Keratinocyte (primary cell): ENCODE measurements around the gene CALML5. TPM values are rescaled to one million over a fixed set of nuclear protein-coding genes. Genes with fewer than 3 reads are reported as not detected.

ENCODE experiments used
- DNase-seq: peaks from one replicate; pipeline ENCODE4 v3.0.0-alpha.2; 2011; ENCODE audit warnings: low read depth, missing footprints, low spot score
- FAIRE-seq: peaks from 2 replicates; lab custom pipeline; 2011; peaks lifted over from hg19 to GRCh38; lab: Jason Lieb, UNC
- H2AFZ ChIP-seq: 2 replicates; pipeline ENCODE4 v1.6.0; 2012; ENCODE audit warnings: low read length, control low read depth, inconsistent platforms; ENCODE audit not compliant: control insufficient read depth
- H3K27ac ChIP-seq: 2 replicates; pipeline ENCODE4 v1.5.1; 2011; ENCODE audit warnings: low read length; ENCODE audit not compliant: control insufficient read depth, insufficient read depth
- H3K27me3 ChIP-seq: 3 replicates; pipeline ENCODE4 v1.6.0; 2011; ENCODE audit warnings: low read length; ENCODE audit not compliant: control insufficient read depth, insufficient read depth; ENCODE audit errors: extremely low read depth
- H3K36me3 ChIP-seq, 2 experiments: 2 replicates in 1 of 2; 3 replicates in 1 of 2; pipeline ENCODE4 v1.5.1; 2011; ENCODE audit warnings: low read length in 2 of 2, mild to moderate bottlenecking in 1 of 2; ENCODE audit not compliant: control insufficient read depth in 2 of 2, insufficient read depth in 2 of 2; ENCODE audit errors: extremely low read depth in 1 of 2
- H3K4me1 ChIP-seq: 3 replicates; pipeline ENCODE4 v1.5.1; 2011; ENCODE audit warnings: low read length; ENCODE audit not compliant: control insufficient read depth, insufficient read depth; ENCODE audit errors: extremely low read depth
- H3K4me2 ChIP-seq: 3 replicates; pipeline ENCODE4 v1.6.0; 2011; ENCODE audit warnings: low read depth, low read length; ENCODE audit not compliant: control insufficient read depth, insufficient read depth; ENCODE audit errors: extremely low read depth
- H3K4me3 ChIP-seq, 3 experiments: fragments of 200-600 bp in 1 of 3; sonication (generic) in 1 of 3; 2 replicates in 2 of 3; 3 replicates in 1 of 3; pipeline ENCODE4 v1.5.1; 2011 to 2016; ENCODE audit warnings: low read length in 3 of 3, mild to moderate bottlenecking in 3 of 3, control low read depth in 2 of 3, inconsistent platforms in 1 of 3, low read depth in 1 of 3, mixed read lengths in 1 of 3, mixed run types in 1 of 3, moderate library complexity in 1 of 3; ENCODE audit not compliant: control insufficient read depth in 2 of 3, insufficient read depth in 2 of 3; ENCODE audit errors: extremely low read depth in 1 of 3
- H3K79me2 ChIP-seq: 2 replicates; pipeline ENCODE4 v1.6.0; 2012; ENCODE audit warnings: low read length; ENCODE audit not compliant: control insufficient read depth, insufficient read depth
- H3K9ac ChIP-seq: 3 replicates; pipeline ENCODE4 v1.6.0; 2011; ENCODE audit warnings: low read length; ENCODE audit not compliant: control insufficient read depth, insufficient read depth; ENCODE audit errors: extremely low read depth
- H3K9me1 ChIP-seq: 3 replicates; pipeline ENCODE4 v1.6.0; 2011; ENCODE audit warnings: low read length; ENCODE audit not compliant: control insufficient read depth, insufficient read depth; ENCODE audit errors: extremely low read depth
- H3K9me3 ChIP-seq: 2 replicates; pipeline ENCODE4 v1.5.1; 2012; ENCODE audit warnings: low read depth, low read length; ENCODE audit not compliant: control insufficient read depth
- H4K20me1 ChIP-seq: 3 replicates; pipeline ENCODE4 v1.6.0; 2011; ENCODE audit warnings: low read length; ENCODE audit not compliant: control insufficient read depth, insufficient read depth; ENCODE audit errors: extremely low read depth
- CTCF ChIP-seq, 3 experiments: IDR thresholded peaks in 1 of 3; conservative IDR thresholded peaks in 1 of 3; optimal IDR thresholded peaks in 1 of 3; 2 replicates in 2 of 3; 3 replicates in 1 of 3; pipeline versions ENCODE3 to v1.5.1; 2011; ENCODE audit warnings: low read length in 3 of 3, mild to moderate bottlenecking in 3 of 3, moderate library complexity in 2 of 3, control low read depth in 1 of 3, inconsistent platforms in 1 of 3; ENCODE audit not compliant: insufficient read depth in 2 of 3; ENCODE audit errors: extremely low read depth in 1 of 3
- EZH2 ChIP-seq: IDR thresholded peaks from one replicate; pipeline ENCODE4 v1.6.1; 2012; ENCODE audit warnings: inconsistent platforms, mild to moderate bottlenecking, low read length, moderate library complexity
- dilution Hi-C: fragments of 300-500 bp; cut with MboI; formaldehyde crosslinking; loops from one replicate; pipeline ENCODE4 v1.7.0; 2020; ENCODE audit warnings: low sequenced_read_pairs; ENCODE audit not compliant: extremely low pct_ligation_motif_present
- polyA plus RNA-seq, 5 experiments: library from polyadenylated mRNA; depleted of rRNA in 3 of 5; stranded (reverse) in 3 of 5; stranded (forward) in 1 of 5; unstranded in 1 of 5; fragments of >200 nt; gene quantifications; 1 replicate in 1 of 5; 2 replicates in 3 of 5; 3 replicates in 1 of 5; pipeline versions ENCODE4 v1.2.1 to v1.2.3, GENCODE V29; 2011 to 2012; ENCODE audit warnings: missing spikeins in 2 of 5, low read depth in 1 of 5, low replicate concordance in 1 of 5

The CALML5 gene
- polyA plus RNA-seq, 1 donor (not counting 4 experiments of a cell fraction or from before 2014, with no cell fraction given): 5.7 TPM

GRCh38 chr10:5530846-5531557 lies 31.6 kb upstream of the CALML5 start:
- no peak for DNase-seq
- H3K9ac ChIP-seq: no peak overlapping the region
- no peaks in the 10 kb centered on the region for H3K36me3 ChIP-seq
- peaks cover 21% of the 10 kb centered on the region for H3K4me1 ChIP-seq
- H3K4me3 ChIP-seq: no peak overlapping the region
- TF ChIP-seq CTCF (optimal IDR thresholded peaks at IDR 0.05 in 1 of 3, IDR thresholded peaks at IDR 0.05 in 1 of 3, conservative IDR thresholded peaks at IDR 0.05 in 1 of 3; ENCODE audit: extremely low read depth in 1 of 3, insufficient read depth in 2 of 3, low read length in 3 of 3): no peak
- no peak for TF ChIP-seq EZH2
- dilution Hi-C loops: no loop called here
- no peak overlapping the region for H2AFZ ChIP-seq
- no peaks in the 10 kb centered on the region for H3K79me2 ChIP-seq
- FAIRE-seq: no peak
- H3K27me3 ChIP-seq: no peaks in the 10 kb centered on the region
- H3K9me1 ChIP-seq: no peaks in the 10 kb centered on the region
- no peaks in the 10 kb centered on the region for H3K9me3 ChIP-seq
- no peak overlapping the region for H3K27ac ChIP-seq
- H4K20me1 ChIP-seq: no peaks in the 10 kb centered on the region
- H3K4me2 ChIP-seq: no peak overlapping the region

- H3K4me1 ChIP-seq: peaks cover 27% of the 10 kb centered on the region
Measured at GRCh38 chr10:5530412-5530806, 31.0 kb upstream of the CALML5 start.

More at GRCh38 chr10:5530412-5530806, 31.0 kb upstream of the CALML5 start:
- TF ChIP-seq EZH2: no peak
- no peak for TF ChIP-seq CTCF (optimal IDR thresholded peaks at IDR 0.05 in 1 of 3, IDR thresholded peaks at IDR 0.05 in 1 of 3, conservative IDR thresholded peaks at IDR 0.05 in 1 of 3; ENCODE audit: extremely low read depth in 1 of 3, insufficient read depth in 2 of 3, low read length in 3 of 3)
- no peaks in the 10 kb centered on the region for H3K27me3 ChIP-seq
- H3K4me3 ChIP-seq: no peak overlapping the region
- FAIRE-seq (no peak), DNase-seq (no peak)
- no peak overlapping the region for H3K4me2 ChIP-seq
- H3K79me2 ChIP-seq: no peaks in the 10 kb centered on the region
- dilution Hi-C loops: no loop called here
- H3K9ac ChIP-seq: no peak overlapping the region
- H3K9me1 ChIP-seq: no peaks in the 10 kb centered on the region
- H3K9me3 ChIP-seq: no peaks in the 10 kb centered on the region
- no peak overlapping the region for H2AFZ ChIP-seq
- H3K36me3 ChIP-seq: no peaks in the 10 kb centered on the region
- H4K20me1 ChIP-seq: no peaks in the 10 kb centered on the region
- H3K27ac ChIP-seq: no peak overlapping the region
